HEK293 (cell line): ENCODE data around the gene DDO.

Source experiments
- CTCF ChIA-PET: fragments of 350-600 bp; formaldehyde crosslinking; extraction: SDS; loops from one replicate; lab custom pipeline; 2021; ENCODE audit warnings: antibody characterized with exemption; lab: Yijun Ruan, JAX
- POLR2A ChIA-PET: fragments of 300-600 bp; formaldehyde crosslinking; extraction: SDS; loops from one replicate; lab custom pipeline; 2020; ENCODE audit warnings: antibody characterized with exemption, inconsistent platforms; lab: Yijun Ruan, JAX
- H3K27ac ChIP-seq: fragments of 200-500 bp; sonication (Bioruptor generic); 2 replicates; pipeline ENCODE4 v1.5.1; 2014; ENCODE audit warnings: low read depth, low read length, control low read depth, inconsistent platforms; ENCODE audit errors: extremely low read depth
- H3K36me3 ChIP-seq, 2 experiments: fragments of 200-500 bp in 1 of 2; sonication (Bioruptor generic) in 1 of 2; 1 replicate in 1 of 2; 2 replicates in 1 of 2; pipeline ENCODE4 v1.5.1; 2014 to 2017; ENCODE audit warnings: inconsistent platforms in 2 of 2, low read length in 2 of 2; ENCODE audit not compliant: control insufficient read depth in 2 of 2, insufficient read depth in 1 of 2
- H3K4me1 ChIP-seq: fragments of 200-500 bp; sonication (Bioruptor generic); 2 replicates; pipeline ENCODE4 v1.5.1; 2014; ENCODE audit warnings: mild to moderate bottlenecking, low read length, inconsistent platforms; ENCODE audit not compliant: control insufficient read depth, insufficient read depth
- H3K4me3 ChIP-seq: 2 replicates; pipeline ENCODE4 v1.5.1; 2011; ENCODE audit warnings: low read depth, mild to moderate bottlenecking, control low read depth, low read length, moderate library complexity
- H3K9me3 ChIP-seq: fragments of 200-500 bp; sonication (Bioruptor generic); 2 replicates; pipeline ENCODE4 v1.5.1; 2014; ENCODE audit warnings: low read depth, low read length, inconsistent platforms; ENCODE audit not compliant: control insufficient read depth, insufficient read depth
- GLI4 ChIP-seq: fragments of 450-650 bp; formaldehyde crosslinking; IDR thresholded peaks from 2 replicates; pipeline ENCODE4 v1.5.1; 2016; ENCODE audit warnings: missing biosample characterization, missing genetic modification characterization
- KLF1 ChIP-seq: fragments of 450-650 bp; formaldehyde crosslinking; IDR thresholded peaks from 2 replicates; pipeline ENCODE4 v1.5.1; 2016; ENCODE audit warnings: missing biosample characterization, missing genetic modification characterization
- MYNN ChIP-seq: fragments of 450-650 bp; formaldehyde crosslinking; IDR thresholded peaks from 2 replicates; pipeline ENCODE4 v1.5.1; 2016; ENCODE audit warnings: missing biosample characterization, missing genetic modification characterization, borderline replicate concordance
- PATZ1 ChIP-seq: fragments of 450-650 bp; formaldehyde crosslinking; IDR thresholded peaks from 2 replicates; pipeline ENCODE4 v1.5.1; 2016; ENCODE audit warnings: missing biosample characterization, missing genetic modification characterization
- RBAK ChIP-seq: fragments of 450-650 bp; formaldehyde crosslinking; IDR thresholded peaks from 2 replicates; pipeline ENCODE4 v1.5.1; 2016; ENCODE audit warnings: missing biosample characterization, missing genetic modification characterization
- SP2 ChIP-seq: fragments of 450-650 bp; formaldehyde crosslinking; IDR thresholded peaks from 2 replicates; pipeline ENCODE4 v1.5.1; 2016; ENCODE audit warnings: missing biosample characterization, missing genetic modification characterization
- TSHZ1 ChIP-seq: fragments of 450-650 bp; formaldehyde crosslinking; IDR thresholded peaks from 2 replicates; pipeline ENCODE4 v1.5.1; 2016; ENCODE audit warnings: missing biosample characterization, missing genetic modification characterization, borderline replicate concordance
- ZBTB11 ChIP-seq: fragments of 450-650 bp; formaldehyde crosslinking; conservative IDR thresholded peaks from 2 replicates; pipeline ENCODE4 v1.5.1; 2016; ENCODE audit warnings: low read depth, missing biosample characterization, missing genetic modification characterization
- ZFHX2 ChIP-seq: fragments of 450-650 bp; formaldehyde crosslinking; conservative IDR thresholded peaks from 2 replicates; pipeline ENCODE4 v1.5.1; 2016; ENCODE audit warnings: missing biosample characterization, missing genetic modification characterization
- ZNF16 ChIP-seq: fragments of 450-650 bp; formaldehyde crosslinking; IDR thresholded peaks from 2 replicates; pipeline ENCODE4 v1.5.1; 2016; ENCODE audit warnings: low read depth, missing biosample characterization, missing genetic modification characterization
- ZNF223 ChIP-seq: fragments of 450-650 bp; formaldehyde crosslinking; IDR thresholded peaks from 2 replicates; pipeline ENCODE4 v1.5.1; 2016; ENCODE audit warnings: missing biosample characterization, missing genetic modification characterization
- ZNF23 ChIP-seq: fragments of 450-650 bp; formaldehyde crosslinking; IDR thresholded peaks from 2 replicates; pipeline ENCODE4 v1.5.1; 2016; ENCODE audit warnings: missing biosample characterization, missing genetic modification characterization, borderline replicate concordance
- ZNF311 ChIP-seq: fragments of 450-650 bp; formaldehyde crosslinking; IDR thresholded peaks from 2 replicates; pipeline ENCODE4 v1.5.1; 2017; ENCODE audit warnings: missing biosample characterization, missing genetic modification characterization, borderline replicate concordance
- ZNF335 ChIP-seq: fragments of 450-650 bp; formaldehyde crosslinking; conservative IDR thresholded peaks from 2 replicates; pipeline ENCODE4 v1.5.1; 2016; ENCODE audit warnings: missing biosample characterization, missing genetic modification characterization
- ZNF362 ChIP-seq: fragments of 450-650 bp; formaldehyde crosslinking; IDR thresholded peaks from 2 replicates; pipeline ENCODE4 v1.5.1; 2016; ENCODE audit warnings: missing biosample characterization, missing genetic modification characterization
- ZNF560 ChIP-seq: fragments of 450-650 bp; formaldehyde crosslinking; IDR thresholded peaks from 2 replicates; pipeline ENCODE4 v1.5.1; 2017; ENCODE audit warnings: missing biosample characterization, missing genetic modification characterization, borderline replicate concordance
- ZNF692 ChIP-seq: fragments of 450-650 bp; formaldehyde crosslinking; IDR thresholded peaks from 2 replicates; pipeline ENCODE4 v1.5.1; 2016; ENCODE audit warnings: missing biosample characterization, missing genetic modification characterization
- ZNF776 ChIP-seq: fragments of 450-650 bp; formaldehyde crosslinking; IDR thresholded peaks from 2 replicates; pipeline ENCODE4 v1.5.0; 2017; ENCODE audit warnings: missing biosample characterization, missing genetic modification characterization, borderline replicate concordance
- ZNF777 ChIP-seq: fragments of 450-650 bp; formaldehyde crosslinking; IDR thresholded peaks from 2 replicates; pipeline ENCODE4 v1.5.1; 2017; ENCODE audit warnings: missing biosample characterization, missing genetic modification characterization, borderline replicate concordance

Gene DDO

GRCh38 chr6:110418594-110418993 lies 3.2 kb upstream of the DDO start:
- Histone ChIP-seq H3K27ac (no peak overlapping the region), H3K36me3 (no peaks in the 10 kb centered on the region), H3K4me1 (no peaks in the 10 kb centered on the region), H3K4me3 (no peak overlapping the region), H3K9me3 (no peaks in the 10 kb centered on the region)
- CTCF ChIA-PET: interaction anchor here (0.8 kb wide), 1 partner anchor 895 kb away, joined by 3 read pairs; no protein-coding TSS in a partner anchor
- POLR2A ChIA-PET: no interaction called here
- TF ChIP-seq ZNF223: no peak
- TF ChIP-seq ZNF692: no peak
- TF ChIP-seq ZNF560 (tag by site-specific recombination): no peak
- no peak for TF ChIP-seq TSHZ1 (tag by site-specific recombination)
- TF ChIP-seq ZFHX2: no peak
- no peak for TF ChIP-seq MYNN

GRCh38 chr6:110414669-110415068 lies 706 bp downstream of the DDO start:
- POLR2A ChIA-PET: no interaction called here
- no peaks in the 10 kb centered on the region for H3K9me3 ChIP-seq
- no peaks in the 10 kb centered on the region for H3K4me1 ChIP-seq
- CTCF ChIA-PET: interaction anchor here (0.8 kb wide), 1 partner anchor 12 kb away, joined by 4 read pairs; no protein-coding TSS in a partner anchor
- no peaks in the 10 kb centered on the region for H3K36me3 ChIP-seq
- no peak overlapping the region for H3K4me3 ChIP-seq
- H3K27ac ChIP-seq: no peak overlapping the region
- TF ChIP-seq ZNF776: no peak
- no peak for TF ChIP-seq SP2 (tag by site-specific recombination)
- TF ChIP-seq ZNF362: no peak
- TF ChIP-seq PATZ1 (tag by site-specific recombination): no peak
- no peak for TF ChIP-seq RBAK (tag by site-specific recombination)
- no peak for TF ChIP-seq GLI4
- no peak for TF ChIP-seq KLF1 (tag by site-specific recombination)
- no peak for TF ChIP-seq ZNF23 (tag by site-specific recombination)
- TF ChIP-seq ZNF335 (tag by site-specific recombination): no peak
- TF ChIP-seq ZNF311 (tag by site-specific recombination): no peak
- no peak for TF ChIP-seq ZBTB11
- TF ChIP-seq ZNF777 (tag by site-specific recombination): no peak
- no peak for TF ChIP-seq ZNF16 (tag by site-specific recombination)
